Motor neuron (in vitro differentiated cells): Measurements from ENCODE around the gene ADGRG7. TPM values are rescaled to one million over a fixed set of nuclear protein-coding genes. Genes with fewer than 3 reads are reported as not detected.

Source experiments
- ATAC-seq, 8 experiments: fragments of 200-7000 bp; cut with Tn5 transposase; replicated peaks in 6 of 8; 2 replicates each; pipeline ENCODE4 v1.8.0; 2021; ENCODE audit warnings: mild to moderate bottlenecking in 8 of 8, moderate library complexity in 8 of 8
- H3K27ac ChIP-seq, 2 donors: fragments of 250-450 bp; sonication (Bioruptor Pico); 2 replicates each; pipeline ENCODE4 v1.9.0; 2021; ENCODE audit warnings: antibody characterized with exemption in 2 of 2, mild to moderate bottlenecking in 2 of 2, moderate library complexity in 1 of 2
- H3K4me1 ChIP-seq, 2 donors: fragments of 250-450 bp; sonication (Bioruptor Pico); replicated peaks in 1 of 2; 2 replicates each; pipeline ENCODE4 v1.6.1; 2021; ENCODE audit warnings: antibody characterized with exemption in 2 of 2, mild to moderate bottlenecking in 2 of 2, moderate library complexity in 1 of 2
- H3K4me3 ChIP-seq, 5 donors: fragments of 250-450 bp; sonication (Bioruptor Pico); 2 replicates each; pipeline ENCODE4 v1.9.0; 2021; ENCODE audit warnings: antibody characterized with exemption in 5 of 5, mild to moderate bottlenecking in 5 of 5, moderate library complexity in 4 of 5
- WGBS, 10 experiments: fragments of 450-650 bp; shearing (Covaris generic); methylation state at CpG; one replicate each; pipeline ENCODE4 v1.0.0; 2022; 5-methylcytosine and 5-hydroxymethylcytosine counted together
- in situ Hi-C, 9 experiments: fragments of 400-800 bp; cut with MboI; loops; one replicate each; pipeline ENCODE4 v1.15.0; 2021; ENCODE audit warnings: low sequenced_read_pairs in 9 of 9, low pct_unique_long_range_greater_than_20kb in 2 of 9; ENCODE audit not compliant: unreplicated experiment in 9 of 9
- total RNA-seq, 8 experiments: library from RNA; unstranded; fragments of 300-600 nt; gene quantifications; 2 replicates each; pipeline versions ENCODE4 v1.2.3 to v1.2.4, GENCODE V29; 2022

ADGRG7 gene
- total RNA-seq, 8 experiments from 2014 or later: 0.66 TPM; not detected in 7

- no peak overlapping the region for H3K27ac ChIP-seq
- 70 to 100% (median 92%) methylated on average over 1 to 3 of the region's 8 CpGs; no CpG with 5 or more reads in 5 of the 10 experiments for WGBS, 10 experiments
- in situ Hi-C loops: no loop called here
- H3K4me1 ChIP-seq: no peaks in the 10 kb centered on the region
- no peak overlapping the region for H3K4me3 ChIP-seq
- ATAC-seq: no peak
Measured at GRCh38 chr3:100605358-100605757, 4.0 kb upstream of the ADGRG7 start.

- Histone ChIP-seq H3K27ac (no peak overlapping the region), H3K4me1 (no peaks in the 10 kb centered on the region), H3K4me3 (no peak overlapping the region)
- in situ Hi-C loops: no loop called here
- peak in 1 of 8 experiments; percentile 34 for ATAC-seq
Measured at GRCh38 chr3:100606894-100607512, 2.4 kb upstream of the ADGRG7 start.

- in situ Hi-C loops: no loop called here
- Histone ChIP-seq H3K4me3 (no peak overlapping the region), H3K4me1 (no peaks in the 10 kb centered on the region), H3K27ac (no peak overlapping the region)
- ATAC-seq: no peak
- 0 to 94% (median 45%) methylated on average over 1 to 2 of the region's 2 CpGs; no CpG with 5 or more reads in 1 of the 10 experiments for WGBS, 10 experiments
Measured at GRCh38 chr3:100609963-100610362, 562 bp downstream of the ADGRG7 start.

GRCh38 chr3:100611221-100611620 is 1.8 kb downstream of the ADGRG7 start:
- Histone ChIP-seq H3K4me3 (no peak overlapping the region), H3K4me1 (no peaks in the 10 kb centered on the region), H3K27ac (no peak overlapping the region)
- whole genome bisulfite sequencing, 10 experiments: 59 to 100% (median 87%) methylated on average over 1 to 3 of the region's 3 CpGs; no CpG with 5 or more reads in 3 of the 10 experiments
- in situ Hi-C loops: no loop called here
- ATAC-seq: no peak

GRCh38 chr3:100613721-100614390 is 4.5 kb downstream of the ADGRG7 start:
- H3K27ac ChIP-seq: no peak overlapping the region
- no peak overlapping the region for H3K4me3 ChIP-seq
- ATAC-seq: no peak
- H3K4me1 ChIP-seq: no peaks in the 10 kb centered on the region
- in situ Hi-C loops: no loop called here
- WGBS, 10 experiments: 31 to 89% (median 67%) methylated on average over 2 to 4 of the region's 4 CpGs

GRCh38 chr3:100614941-100615340 is 5.5 kb downstream of the ADGRG7 start:
- H3K4me1 ChIP-seq: no peaks in the 10 kb centered on the region
- ATAC-seq: no peak
- in situ Hi-C loops: no loop called here
- H3K4me3 ChIP-seq: no peak overlapping the region
- H3K27ac ChIP-seq: no peak overlapping the region

GRCh38 chr3:100615684-100616083 is 6.3 kb downstream of the ADGRG7 start:
- in situ Hi-C loops: no loop called here
- Histone ChIP-seq H3K4me3 (no peak overlapping the region), H3K4me1 (no peaks in the 10 kb centered on the region), H3K27ac (no peak overlapping the region)
- ATAC-seq: no peak

- in situ Hi-C loops: no loop called here
- no peak overlapping the region for H3K27ac ChIP-seq
- no peaks in the 10 kb centered on the region for H3K4me1 ChIP-seq
- no peak overlapping the region for H3K4me3 ChIP-seq
- no peak for ATAC-seq
Measured at GRCh38 chr3:100621251-100621650, 11.8 kb downstream of the ADGRG7 start.

GRCh38 chr3:100627491-100627890 is 18.1 kb downstream of the ADGRG7 start:
- WGBS, 10 experiments: 8 to 78% (median 60%) methylated on average over 1 to 2 of the region's 2 CpGs
- Histone ChIP-seq H3K4me3 (no peak overlapping the region), H3K27ac (no peak overlapping the region), H3K4me1 (no peaks in the 10 kb centered on the region)
- in situ Hi-C loops: no loop called here
- no peak for ATAC-seq

GRCh38 chr3:100629421-100630127 is 20.2 kb downstream of the ADGRG7 start:
- no peak for ATAC-seq
- Histone ChIP-seq H3K4me1 (no peaks in the 10 kb centered on the region), H3K27ac (no peak overlapping the region), H3K4me3 (no peak overlapping the region)
- in situ Hi-C loops: no loop called here
- WGBS, 10 experiments: 40 to 100% (median 77%) methylated on average over 1 to 3 of the region's 3 CpGs; no CpG with 5 or more reads in 1 of the 10 experiments

GRCh38 chr3:100630664-100631063 is 21.3 kb downstream of the ADGRG7 start:
- Histone ChIP-seq H3K27ac (no peak overlapping the region), H3K4me3 (no peak overlapping the region), H3K4me1 (no peaks in the 10 kb centered on the region)
- in situ Hi-C loops: no loop called here
- WGBS, 10 experiments: 57 to 100% (median 88%) methylated on average over 1 of the region's 1 CpG; no CpG with 5 or more reads in 2 of the 10 experiments
- peak in 1 of 8 experiments; percentile 23 for ATAC-seq

GRCh38 chr3:100631236-100631635 is 21.8 kb downstream of the ADGRG7 start:
- no peak overlapping the region for H3K27ac ChIP-seq
- in situ Hi-C loops: no loop called here
- H3K4me1 ChIP-seq: no peaks in the 10 kb centered on the region
- no peak overlapping the region for H3K4me3 ChIP-seq
- ATAC-seq: no peak
- WGBS, 10 experiments: 0 to 100% (median 86%) methylated on average over 1 of the region's 1 CpG; no CpG with 5 or more reads in 5 of the 10 experiments

GRCh38 chr3:100634493-100635272 is 25.3 kb downstream of the ADGRG7 start:
- 58 to 100% (median 85%) methylated on average over 1 to 5 of the region's 5 CpGs; no CpG with 5 or more reads in 4 of the 10 experiments for WGBS, 10 experiments
- no peaks in the 10 kb centered on the region for H3K4me1 ChIP-seq

More at GRCh38 chr3:100634493-100635272, 25.3 kb downstream of the ADGRG7 start:
- peak in 3 of 8 experiments; percentile 37 to 54 (median 46) for ATAC-seq
- no peak overlapping the region for H3K4me3 ChIP-seq
- in situ Hi-C loops: no loop called here
- no peak overlapping the region for H3K27ac ChIP-seq
